Measurements from ENCODE around the gene KIAA0586.

GRCh38 chr14:58397156-58397555 is 30.4 kb upstream of the KIAA0586 start:
- TF ChIP-seq CTCF (IDR thresholded peaks at IDR 0.05) = no peak
- no peak for TF ChIP-seq POLR2A (IDR thresholded peaks at IDR 0.05; ENCODE audit: low read depth)
